Fibroblast of villous mesenchyme (primary cell): ENCODE results near the gene C19orf73. TPM values are rescaled to one million over a fixed set of nuclear protein-coding genes. Genes with fewer than 3 reads are reported as not detected.

Experiments used
- DNase-seq: peaks from one replicate; pipeline ENCODE4 v3.0.0-alpha.2; 2010; ENCODE audit warnings: low read depth
- H3K4me3 ChIP-seq: 2 replicates; pipeline ENCODE4 v1.5.1; 2011; ENCODE audit warnings: low read depth, mild to moderate bottlenecking, low read length
- total RNA-seq: library from RNA; depleted of rRNA; stranded (reverse); fragments of >200 nt; gene quantifications from 2 replicates; pipeline ENCODE4 v1.2.3, GENCODE V29; 2012
- TF ChIP-seq, protein P1 (sequence below): IDR thresholded peaks from 2 replicates; pipeline ENCODE4 v1.5.1; 2012; ENCODE audit warnings: low read depth, mild to moderate bottlenecking, low read length; ENCODE audit not compliant: insufficient read depth

The C19orf73 gene
- total RNA-seq, 1 donor: not detected

DNA sequence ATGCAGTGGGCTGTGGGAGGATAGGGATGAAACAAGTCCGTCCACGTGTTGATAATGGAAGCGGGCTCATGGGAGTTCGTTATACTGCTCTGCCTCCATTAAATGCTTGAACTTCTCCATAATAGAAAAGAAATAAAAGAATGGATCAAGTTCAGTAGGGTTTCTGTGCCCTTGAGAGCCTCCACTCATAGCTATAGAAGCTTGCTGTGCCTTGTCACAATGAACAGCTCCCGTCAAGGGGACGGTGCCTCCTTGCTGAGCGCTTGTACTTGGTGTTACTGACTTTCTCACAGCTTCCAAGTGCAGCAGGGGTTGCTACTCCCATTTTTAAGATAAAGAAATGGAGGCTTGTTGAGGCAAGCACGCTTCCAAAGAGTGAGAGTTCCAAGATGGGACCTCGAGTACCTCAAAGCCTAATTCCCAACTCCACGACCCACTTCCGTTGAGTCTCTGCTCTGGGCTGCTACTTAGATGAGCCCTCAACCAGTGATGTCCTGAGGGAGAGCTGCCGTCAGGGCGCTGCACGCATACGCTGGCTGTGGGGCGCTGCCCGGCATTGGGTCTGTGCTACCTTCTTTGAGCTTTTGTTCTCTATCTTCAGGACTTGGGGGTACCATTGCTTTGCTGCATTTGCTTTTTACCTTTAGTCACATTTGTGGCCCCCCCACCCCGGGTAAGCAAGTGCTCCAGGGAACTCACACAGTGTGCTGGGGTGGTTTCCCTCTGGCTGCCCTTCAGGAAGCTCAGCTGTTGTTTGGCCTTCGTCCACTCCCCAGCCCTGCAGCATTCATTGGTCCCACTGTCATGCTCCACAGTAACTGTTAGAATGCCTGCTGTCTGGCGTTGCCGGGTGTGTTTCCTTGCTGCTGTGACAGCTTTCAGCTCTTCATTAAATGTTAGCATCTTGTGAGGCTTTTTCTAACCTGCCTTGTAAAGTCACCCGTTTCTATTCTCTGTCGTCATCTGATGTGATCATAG, 24.1 kb downstream of the C19orf73 start:
- no peak for DNase-seq
- H3K4me3 ChIP-seq: no peak overlapping the region
- TF ChIP-seq, protein P1, sequence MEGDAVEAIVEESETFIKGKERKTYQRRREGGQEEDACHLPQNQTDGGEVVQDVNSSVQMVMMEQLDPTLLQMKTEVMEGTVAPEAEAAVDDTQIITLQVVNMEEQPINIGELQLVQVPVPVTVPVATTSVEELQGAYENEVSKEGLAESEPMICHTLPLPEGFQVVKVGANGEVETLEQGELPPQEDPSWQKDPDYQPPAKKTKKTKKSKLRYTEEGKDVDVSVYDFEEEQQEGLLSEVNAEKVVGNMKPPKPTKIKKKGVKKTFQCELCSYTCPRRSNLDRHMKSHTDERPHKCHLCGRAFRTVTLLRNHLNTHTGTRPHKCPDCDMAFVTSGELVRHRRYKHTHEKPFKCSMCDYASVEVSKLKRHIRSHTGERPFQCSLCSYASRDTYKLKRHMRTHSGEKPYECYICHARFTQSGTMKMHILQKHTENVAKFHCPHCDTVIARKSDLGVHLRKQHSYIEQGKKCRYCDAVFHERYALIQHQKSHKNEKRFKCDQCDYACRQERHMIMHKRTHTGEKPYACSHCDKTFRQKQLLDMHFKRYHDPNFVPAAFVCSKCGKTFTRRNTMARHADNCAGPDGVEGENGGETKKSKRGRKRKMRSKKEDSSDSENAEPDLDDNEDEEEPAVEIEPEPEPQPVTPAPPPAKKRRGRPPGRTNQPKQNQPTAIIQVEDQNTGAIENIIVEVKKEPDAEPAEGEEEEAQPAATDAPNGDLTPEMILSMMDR: no peak

DNA sequence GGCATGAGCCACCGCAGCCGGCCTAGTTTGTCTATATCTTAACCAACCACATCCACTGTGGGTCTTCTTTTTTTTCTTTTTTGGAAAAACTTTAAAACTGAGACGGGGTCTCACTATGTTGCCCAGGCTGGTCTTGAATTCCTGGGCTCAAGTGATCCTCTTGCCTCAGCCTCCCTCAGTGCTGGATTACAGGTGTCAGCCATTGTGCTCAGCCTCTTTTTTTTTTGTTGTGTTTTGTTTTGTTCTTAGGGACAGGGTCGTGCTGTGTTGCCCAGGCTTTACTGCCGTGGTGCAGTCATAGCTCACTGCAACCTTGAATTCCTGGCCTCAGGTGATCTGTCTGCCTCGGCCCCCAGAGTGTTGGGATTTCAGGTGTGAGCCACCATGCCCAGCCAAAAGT, 26.3 kb downstream of the C19orf73 start:
- H3K4me3 ChIP-seq: no peak overlapping the region

DNA sequence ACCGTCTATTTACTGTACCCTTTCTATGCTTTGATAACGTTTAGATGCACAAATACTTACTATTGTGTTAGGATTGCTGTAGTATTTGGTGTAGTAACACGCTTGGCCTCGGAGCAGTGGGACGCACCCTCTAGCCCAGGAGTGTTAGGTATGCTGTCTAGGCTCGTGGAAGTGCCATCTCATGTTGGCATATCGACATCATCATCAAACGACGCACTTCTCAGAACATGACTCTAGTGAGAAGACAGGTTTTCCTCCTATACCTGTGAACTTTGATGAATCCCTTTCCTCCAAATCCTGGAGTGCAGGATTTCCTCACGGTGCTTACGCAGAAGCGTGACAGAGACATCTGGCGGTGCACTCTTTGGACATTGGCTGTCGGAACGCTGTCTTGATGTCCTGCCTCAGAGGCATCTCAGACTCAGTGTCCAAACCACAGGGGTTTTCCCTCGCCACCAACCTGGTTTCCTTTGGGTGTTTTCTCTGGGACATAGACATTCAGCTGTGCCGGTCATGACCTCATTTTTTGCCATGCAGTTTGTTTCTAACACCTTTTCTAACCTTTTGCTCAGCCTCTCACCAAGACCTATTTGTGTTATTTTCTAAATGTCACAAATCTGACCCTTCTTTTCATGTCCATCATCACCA, 27.4 kb downstream of the C19orf73 start:
- TF ChIP-seq, protein P1: no peak
- DNase-seq: no peak
- no peak overlapping the region for H3K4me3 ChIP-seq

More for the DNA sequence above, 26.3 kb downstream of the C19orf73 start:
- DNase-seq: no peak
- TF ChIP-seq, protein P1: no peak

DNA sequence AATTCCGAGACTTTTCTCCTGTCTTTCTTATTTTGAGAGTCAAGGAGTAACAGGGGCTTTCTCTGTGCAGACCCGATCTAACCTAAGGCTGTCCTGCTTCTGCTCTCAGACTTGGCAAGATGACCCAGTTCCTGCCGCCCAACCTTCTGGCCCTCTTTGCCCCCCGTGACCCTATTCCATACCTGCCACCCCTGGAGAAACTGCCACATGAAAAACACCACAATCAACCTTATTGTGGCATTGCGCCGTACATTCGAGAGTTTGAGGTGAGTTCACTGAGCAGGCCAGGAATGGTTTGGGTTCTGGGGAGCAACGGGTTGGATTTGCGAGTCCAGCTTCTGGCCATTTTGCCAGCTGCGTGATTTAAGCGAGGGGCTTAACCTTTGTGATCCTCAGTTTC, 32.6 kb downstream of the C19orf73 start:
- H3K4me3 ChIP-seq: peak overlapping the region; percentile 97
- DNase-seq: no peak
- TF ChIP-seq, protein P1: no peak

DNA sequence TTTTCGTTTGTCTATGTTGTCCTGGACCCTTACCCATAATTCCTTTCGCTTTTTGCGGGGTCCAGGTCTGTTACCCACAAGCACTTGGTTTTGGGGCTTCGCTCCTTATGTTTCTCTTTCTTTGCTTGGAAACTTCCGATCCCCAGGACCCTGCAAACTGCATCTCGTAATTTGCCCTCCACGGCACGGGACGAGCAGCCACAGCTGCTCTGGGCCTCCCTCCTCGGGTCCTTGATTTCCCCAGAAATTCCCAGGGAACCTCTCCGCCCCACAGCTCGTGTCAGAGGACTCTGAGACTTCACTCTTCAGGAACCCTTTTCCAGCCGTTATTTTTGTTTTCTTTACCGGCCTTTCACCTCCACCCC, 33.1 kb downstream of the C19orf73 start:
- TF ChIP-seq, protein P1: no peak
- no peak for DNase-seq
- peak overlapping the region; percentile 97 for H3K4me3 ChIP-seq

DNA sequence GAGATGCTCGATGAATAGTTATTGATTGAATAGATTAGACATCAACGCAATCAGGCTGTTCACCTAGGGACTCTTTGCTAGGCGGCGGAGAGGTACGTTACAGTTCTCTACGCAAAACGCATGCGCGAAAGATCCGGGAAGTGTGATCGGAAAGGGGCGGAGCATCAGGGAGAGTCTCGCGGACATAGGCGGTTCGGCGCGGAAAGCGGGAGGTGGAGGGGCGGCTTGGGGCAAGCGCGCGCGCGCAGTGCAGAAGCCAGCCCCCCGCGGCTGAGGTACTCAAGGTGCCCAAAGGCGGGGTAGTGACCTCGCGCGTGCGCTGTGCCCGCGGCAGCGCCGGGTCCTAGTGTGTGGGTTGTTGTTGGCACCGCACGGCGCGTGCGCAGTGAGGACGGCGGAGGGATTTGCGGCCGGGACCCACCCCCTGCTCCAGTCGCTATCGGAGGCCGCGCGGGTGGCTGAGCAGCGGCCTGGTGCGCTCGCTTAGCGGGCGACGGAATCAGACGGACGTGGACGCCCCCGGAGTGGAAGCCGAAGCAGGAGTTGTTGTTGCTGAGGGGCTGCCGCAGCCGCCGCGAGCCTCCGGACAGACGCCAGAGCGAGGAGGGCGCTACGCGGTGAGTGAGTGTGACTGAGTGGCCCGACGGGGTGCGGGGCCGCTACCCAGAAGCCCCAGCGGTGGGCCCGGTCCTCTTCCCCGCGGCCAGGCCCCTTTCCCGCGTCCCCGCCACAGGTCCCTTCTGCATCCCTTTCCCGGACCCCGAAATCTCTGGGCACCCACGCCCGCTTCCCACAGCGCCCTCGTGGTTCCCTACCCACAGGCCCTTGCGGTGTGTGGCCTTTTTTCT, 33.7 kb downstream of the C19orf73 start, which contains the start of gene SNRNP70:
SNRNP70 (plus strand) TSS at position 432 of the 848 bp plus-strand sequence. CDS start 964 bp downstream, outside the sequence.
- H3K4me3 ChIP-seq: peak within 1 kb of the TSS; percentile 97
- DNase-seq: peak; percentile 100
- TF ChIP-seq, protein P1: no peak
